H9 (cell line): Measurements from ENCODE around the gene IFT172. TPM values are rescaled to one million over a fixed set of nuclear protein-coding genes. Genes with fewer than 3 reads are reported as not detected.

ENCODE experiments used
- DNase-seq: peaks from one replicate; pipeline ENCODE4 v3.0.0-alpha.2; 2017
- H2AFZ ChIP-seq: one replicate; pipeline ENCODE4 v1.6.1; 2013; ENCODE audit warnings: mild to moderate bottlenecking, low read length, control low read depth, moderate library complexity
- H2AK5ac ChIP-seq: 2 replicates; pipeline ENCODE4 v1.6.1; 2013; ENCODE audit warnings: low read length, control low read depth, mixed read lengths; ENCODE audit not compliant: insufficient read length
- H2BK120ac ChIP-seq: one replicate; pipeline ENCODE4 v1.6.1; 2013; ENCODE audit warnings: low read depth, mild to moderate bottlenecking, low read length, control low read depth, inconsistent platforms; ENCODE audit not compliant: poor library complexity, severe bottlenecking
- H2BK12ac ChIP-seq: 2 replicates; pipeline ENCODE4 v1.6.1; 2013; ENCODE audit warnings: low read length, control low read depth, mixed read lengths, low read depth; ENCODE audit not compliant: insufficient read length
- H2BK15ac ChIP-seq: 2 replicates; pipeline ENCODE4 v1.6.1; 2013; ENCODE audit warnings: low read depth, low read length, control low read depth
- H2BK20ac ChIP-seq: one replicate; pipeline ENCODE4 v1.6.1; 2013; ENCODE audit warnings: low read depth, mild to moderate bottlenecking, low read length, control low read depth, inconsistent platforms; ENCODE audit not compliant: poor library complexity, severe bottlenecking
- H2BK5ac ChIP-seq: 2 replicates; pipeline ENCODE4 v1.6.1; 2013; ENCODE audit warnings: low read length, control low read depth, mixed read lengths; ENCODE audit not compliant: insufficient read length
- H3K14ac ChIP-seq: 2 replicates; pipeline ENCODE4 v1.6.1; 2013; ENCODE audit warnings: low read length, control low read depth; ENCODE audit not compliant: insufficient read depth
- H3K18ac ChIP-seq: 2 replicates; pipeline ENCODE4 v1.6.1; 2013; ENCODE audit warnings: low read depth, mild to moderate bottlenecking, mixed read lengths, low read length, control low read depth; ENCODE audit not compliant: insufficient read length
- H3K23ac ChIP-seq: 2 replicates; pipeline ENCODE4 v1.6.1; 2013; ENCODE audit warnings: low read length, control low read depth, mixed read lengths, low read depth; ENCODE audit not compliant: insufficient read length
- H3K23me2 ChIP-seq: 2 replicates; pipeline ENCODE4 v1.6.1; 2013; ENCODE audit warnings: low read depth, mild to moderate bottlenecking, mixed read lengths, low read length, control low read depth; ENCODE audit not compliant: insufficient read length, poor library complexity, severe bottlenecking
- H3K27ac ChIP-seq: 2 replicates; pipeline ENCODE4 v1.5.1; 2013; ENCODE audit warnings: low read length, control low read depth, mixed read lengths, low read depth; ENCODE audit not compliant: insufficient read length
- H3K27me3 ChIP-seq: 2 replicates; pipeline ENCODE4 v1.6.1; 2013; ENCODE audit warnings: low read length, control low read depth, inconsistent platforms; ENCODE audit not compliant: insufficient read depth
- H3K4ac ChIP-seq: 2 replicates; pipeline ENCODE4 v1.6.1; 2013; ENCODE audit warnings: low read depth, mild to moderate bottlenecking, control low read depth, inconsistent platforms, low read length, moderate library complexity
- H3K4me1 ChIP-seq: 2 replicates; pipeline ENCODE4 v1.6.1; 2013; ENCODE audit warnings: low read length, control low read depth, inconsistent platforms; ENCODE audit not compliant: insufficient read depth
- H3K4me2 ChIP-seq: 2 replicates; pipeline ENCODE4 v1.6.1; 2013; ENCODE audit warnings: low read length, control low read depth, mixed read lengths; ENCODE audit not compliant: insufficient read length, insufficient read depth
- H3K56ac ChIP-seq: 2 replicates; pipeline ENCODE4 v1.6.1; 2013; ENCODE audit warnings: low read depth, mild to moderate bottlenecking, mixed read lengths, low read length, control low read depth; ENCODE audit not compliant: insufficient read length
- H3K79me1 ChIP-seq: 2 replicates; pipeline ENCODE4 v1.6.1; 2013; ENCODE audit warnings: low read depth, mild to moderate bottlenecking, moderate library complexity, low read length, control low read depth, inconsistent platforms; ENCODE audit not compliant: insufficient read depth, poor library complexity, severe bottlenecking
- H3K79me2 ChIP-seq: 2 replicates; pipeline ENCODE4 v1.6.1; 2013; ENCODE audit warnings: low read length, control low read depth, inconsistent platforms; ENCODE audit not compliant: insufficient read depth
- H3K9ac ChIP-seq: 2 replicates; pipeline ENCODE4 v1.6.1; 2013; ENCODE audit warnings: low read length, control low read depth, mixed read lengths; ENCODE audit not compliant: insufficient read length; ENCODE audit errors: extremely low read depth
- H3K9me3 ChIP-seq: one replicate; pipeline ENCODE4 v1.6.1; 2013; ENCODE audit warnings: low read depth, low read length, inconsistent platforms; ENCODE audit not compliant: control insufficient read depth
- H3T11ph ChIP-seq: one replicate; pipeline ENCODE4 v1.6.1; 2013; ENCODE audit warnings: mild to moderate bottlenecking, low read length, control low read depth, inconsistent platforms
- H4K20me1 ChIP-seq: one replicate; pipeline ENCODE4 v1.6.1; 2013; ENCODE audit not compliant: control insufficient read depth, insufficient read length, insufficient read depth
- H4K5ac ChIP-seq: 2 replicates; pipeline ENCODE4 v1.6.1; 2013; ENCODE audit warnings: low read depth, mild to moderate bottlenecking, mixed read lengths, low read length, control low read depth; ENCODE audit not compliant: insufficient read length
- H4K8ac ChIP-seq: replicated peaks from 2 replicates; pipeline ENCODE4 v1.6.1; 2013; ENCODE audit warnings: low read length, control low read depth, mixed read lengths, low read depth; ENCODE audit not compliant: insufficient read length
- H4K91ac ChIP-seq: 2 replicates; pipeline ENCODE4 v1.6.1; 2013; ENCODE audit warnings: low read depth, mild to moderate bottlenecking, moderate library complexity, mixed read lengths, low read length, control low read depth; ENCODE audit not compliant: insufficient read length
- H3K27ac Mint-ChIP-seq, 3 experiments: 2 replicates in 2 of 3; 3 replicates in 1 of 3; pipeline ENCODE4 v1.8.0; 2020 to 2021; ENCODE audit warnings: mixed read lengths in 3 of 3, mild to moderate bottlenecking in 1 of 3, moderate library complexity in 1 of 3
- H3K27me3 Mint-ChIP-seq: 2 replicates; pipeline ENCODE4 v1.8.0; 2021; ENCODE audit warnings: low read depth, mild to moderate bottlenecking, moderate library complexity, mixed read lengths
- H3K36me3 Mint-ChIP-seq, 3 experiments: 2 replicates in 2 of 3; 3 replicates in 1 of 3; pipeline ENCODE4 v1.8.0; 2020 to 2021; ENCODE audit warnings: low read depth in 3 of 3, mixed read lengths in 3 of 3; ENCODE audit not compliant: insufficient read depth in 1 of 3
- H3K4me1 Mint-ChIP-seq, 2 experiments: 2 replicates each; pipeline ENCODE4 v1.8.0; 2020; ENCODE audit warnings: mixed read lengths in 2 of 2
- H3K4me3 Mint-ChIP-seq, 2 experiments: 2 replicates in 1 of 2; 3 replicates in 1 of 2; pipeline ENCODE4 v1.8.0; 2020 to 2021; ENCODE audit warnings: mild to moderate bottlenecking in 2 of 2, mixed read lengths in 2 of 2, moderate library complexity in 1 of 2
- H3K9me3 Mint-ChIP-seq, 2 experiments: 2 replicates in 1 of 2; 3 replicates in 1 of 2; pipeline ENCODE4 v1.8.0; 2020; ENCODE audit warnings: mild to moderate bottlenecking in 2 of 2, mixed read lengths in 2 of 2, moderate library complexity in 1 of 2
- CTCF ChIP-seq: fragments of 200-600 bp; sonication (generic); conservative IDR thresholded peaks from 3 replicates; pipeline ENCODE4 v1.8.0; 2021; ENCODE audit warnings: antibody characterized with exemption, mild to moderate bottlenecking
- WGBS: extraction: QIAGEN DNeasy Blood & Tissue Kit; methylation state at CpG from one replicate; pipeline ENCODE4 v1.1.7; 2013; ENCODE audit warnings: missing lambda C conversion rate, low lambda C conversion rate, mixed read lengths; ENCODE audit not compliant: insufficient read length; ENCODE audit errors: extremely low coverage; 5-methylcytosine and 5-hydroxymethylcytosine counted together
- total RNA-seq: library from RNA; stranded (reverse); gene quantifications from 2 replicates; pipeline ENCODE4 v1.2.1, GENCODE V29; 2021

The IFT172 gene
- total RNA-seq, 1 experiment from 2014 or later = 15.5 TPM

- Histone ChIP-seq H3K23me2 (no peaks in the 10 kb centered on the region), H4K91ac (no peak overlapping the region), H3K14ac (no peak overlapping the region), H3K27me3 (no peaks in the 10 kb centered on the region), H2AFZ (no peak overlapping the region), H2BK5ac (no peak overlapping the region), H2BK20ac (no peak overlapping the region), H3K27ac (no peak overlapping the region), H3K79me1 (no peaks in the 10 kb centered on the region), H3K79me2 (no peaks in the 10 kb centered on the region), H4K8ac (no peak overlapping the region), H3T11ph (no peak overlapping the region), H3K4me2 (no peak overlapping the region), H3K4ac (no peak overlapping the region), H2AK5ac (no peak overlapping the region), H2BK12ac (no peak overlapping the region), H3K18ac (no peak overlapping the region), H3K9me3 (no peaks in the 10 kb centered on the region), H3K4me1 (no peaks in the 10 kb centered on the region), H3K56ac (no peak overlapping the region), H4K20me1 (no peaks in the 10 kb centered on the region), H2BK15ac (no peak overlapping the region), H4K5ac (no peak overlapping the region), H3K23ac (no peak overlapping the region), H2BK120ac (no peak overlapping the region), H3K9ac (no peak overlapping the region)
- DNase-seq = no peak
- no peaks in the 10 kb centered on the region for H3K36me3 Mint-ChIP-seq
- no peak overlapping the region for H3K4me3 Mint-ChIP-seq
- no peak overlapping the region for H3K27ac Mint-ChIP-seq
- peaks cover 14 to 16% of the 10 kb centered on the region in 2 experiments for H3K4me1 Mint-ChIP-seq
- WGBS = no CpG with 5 or more reads among the region's 4 CpGs
- H3K9me3 Mint-ChIP-seq = no peaks in the 10 kb centered on the region
- H3K27me3 Mint-ChIP-seq = peaks cover 16% of the 10 kb centered on the region
- no peak for TF ChIP-seq CTCF
Measured at GRCh38 chr2:27502142-27502541, 12.6 kb upstream of the IFT172 start.
